ENCODE measurements around the gene RUVBL2. TPM values are rescaled to one million over a fixed set of nuclear protein-coding genes. Genes with fewer than 3 reads are reported as not detected.
A peak's percentile ranks its signal among the peaks of the same experiment; 100 is the strongest.

The RUVBL2 gene
- total RNA-seq, 1 donor from 2014 or later, result 62.2 TPM

- no peak for DNase-seq (ENCODE audit: low spot score in 2 of 2, unreplicated experiment in 2 of 2)
- no peaks in the 10 kb centered on the region for H3K27me3 Mint-ChIP-seq (ENCODE audit: low read depth)
- H3K9me3 Mint-ChIP-seq, result no peaks in the 10 kb centered on the region
- H3K27ac Mint-ChIP-seq, result no peak overlapping the region
- H3K4me3 Mint-ChIP-seq, result no peak overlapping the region
- TF ChIP-seq, protein P1, sequence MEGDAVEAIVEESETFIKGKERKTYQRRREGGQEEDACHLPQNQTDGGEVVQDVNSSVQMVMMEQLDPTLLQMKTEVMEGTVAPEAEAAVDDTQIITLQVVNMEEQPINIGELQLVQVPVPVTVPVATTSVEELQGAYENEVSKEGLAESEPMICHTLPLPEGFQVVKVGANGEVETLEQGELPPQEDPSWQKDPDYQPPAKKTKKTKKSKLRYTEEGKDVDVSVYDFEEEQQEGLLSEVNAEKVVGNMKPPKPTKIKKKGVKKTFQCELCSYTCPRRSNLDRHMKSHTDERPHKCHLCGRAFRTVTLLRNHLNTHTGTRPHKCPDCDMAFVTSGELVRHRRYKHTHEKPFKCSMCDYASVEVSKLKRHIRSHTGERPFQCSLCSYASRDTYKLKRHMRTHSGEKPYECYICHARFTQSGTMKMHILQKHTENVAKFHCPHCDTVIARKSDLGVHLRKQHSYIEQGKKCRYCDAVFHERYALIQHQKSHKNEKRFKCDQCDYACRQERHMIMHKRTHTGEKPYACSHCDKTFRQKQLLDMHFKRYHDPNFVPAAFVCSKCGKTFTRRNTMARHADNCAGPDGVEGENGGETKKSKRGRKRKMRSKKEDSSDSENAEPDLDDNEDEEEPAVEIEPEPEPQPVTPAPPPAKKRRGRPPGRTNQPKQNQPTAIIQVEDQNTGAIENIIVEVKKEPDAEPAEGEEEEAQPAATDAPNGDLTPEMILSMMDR (IDR thresholded peaks at IDR 0.05; ENCODE audit: unreplicated experiment), result no peak
- H3K4me1 Mint-ChIP-seq, result peaks cover 14% of the 10 kb centered on the region
- H3K36me3 Mint-ChIP-seq, result peaks cover 31% of the 10 kb centered on the region
Measured at GRCh38 chr19:48987323-48987722, 6.4 kb upstream of the RUVBL2 start.

- Mint-ChIP-seq H3K4me1 (peaks cover 16% of the 10 kb centered on the region), H3K27me3 (ENCODE audit: low read depth) (no peaks in the 10 kb centered on the region), H3K36me3 (peaks cover 28% of the 10 kb centered on the region), H3K4me3 (no peak overlapping the region), H3K9me3 (no peaks in the 10 kb centered on the region), H3K27ac (no peak overlapping the region)
- TF ChIP-seq, protein P1 (IDR thresholded peaks at IDR 0.05; ENCODE audit: unreplicated experiment), result no peak
- no peak for DNase-seq (ENCODE audit: low spot score in 2 of 2, unreplicated experiment in 2 of 2)
Measured at GRCh38 chr19:48988286-48988685, 5.4 kb upstream of the RUVBL2 start.

GRCh38 chr19:48988860-48989259 lies 4.8 kb upstream of the RUVBL2 start:
- TF ChIP-seq, protein P1 (IDR thresholded peaks at IDR 0.05; ENCODE audit: unreplicated experiment), result no peak
- H3K27ac Mint-ChIP-seq, result no peak overlapping the region
- peaks cover 24% of the 10 kb centered on the region for H3K36me3 Mint-ChIP-seq
- H3K9me3 Mint-ChIP-seq, result no peaks in the 10 kb centered on the region
- H3K4me1 Mint-ChIP-seq, result peaks cover 19% of the 10 kb centered on the region
- H3K27me3 Mint-ChIP-seq (ENCODE audit: low read depth), result no peaks in the 10 kb centered on the region
- DNase-seq (ENCODE audit: low spot score in 2 of 2, unreplicated experiment in 2 of 2), result no peak
- H3K4me3 Mint-ChIP-seq, result no peak overlapping the region

- no peak for DNase-seq (ENCODE audit: low spot score in 2 of 2, unreplicated experiment in 2 of 2)
Measured at GRCh38 chr19:48989701-48990291, 3.9 kb upstream of the RUVBL2 start.

DNA sequence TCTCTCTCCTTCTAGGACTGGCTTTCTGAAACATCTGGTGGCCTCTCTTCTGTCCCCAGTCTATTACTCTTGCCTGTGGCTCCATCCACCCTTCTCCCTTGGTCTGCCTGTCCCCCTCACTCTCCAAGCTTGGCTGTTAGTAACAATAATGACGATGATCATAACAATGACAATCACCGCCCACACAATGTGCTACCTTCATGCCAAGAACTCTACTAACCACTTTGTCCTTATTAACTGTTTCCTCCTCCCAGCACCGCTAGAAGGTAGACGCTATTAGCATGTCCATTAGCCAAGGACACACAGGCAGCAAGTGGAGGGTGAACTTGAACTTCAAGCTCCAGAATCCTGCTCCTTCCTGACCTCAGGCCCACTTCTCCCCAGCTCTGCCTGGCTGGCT lies 3.3 kb upstream of the RUVBL2 start:
- TF ChIP-seq, protein P1 (IDR thresholded peaks at IDR 0.05; ENCODE audit: unreplicated experiment), result no peak
- H3K36me3 Mint-ChIP-seq, result peaks cover 22% of the 10 kb centered on the region
- DNase-seq (ENCODE audit: low spot score in 2 of 2, unreplicated experiment in 2 of 2), result no peak
- peak overlapping the region; percentile 2 for H3K4me3 Mint-ChIP-seq
- H3K27ac Mint-ChIP-seq, result no peak overlapping the region
- H3K9me3 Mint-ChIP-seq, result no peaks in the 10 kb centered on the region
- H3K27me3 Mint-ChIP-seq (ENCODE audit: low read depth), result no peaks in the 10 kb centered on the region
- peaks cover 31% of the 10 kb centered on the region for H3K4me1 Mint-ChIP-seq

More at GRCh38 chr19:48989701-48990291, 3.9 kb upstream of the RUVBL2 start:
- Mint-ChIP-seq H3K36me3 (peaks cover 24% of the 10 kb centered on the region), H3K27me3 (ENCODE audit: low read depth) (no peaks in the 10 kb centered on the region), H3K27ac (no peak overlapping the region), H3K4me3 (no peak overlapping the region), H3K4me1 (peaks cover 25% of the 10 kb centered on the region), H3K9me3 (no peaks in the 10 kb centered on the region)
- TF ChIP-seq, protein P1 (IDR thresholded peaks at IDR 0.05; ENCODE audit: unreplicated experiment), result no peak
